K562 (cell line): ENCODE results near the gene SMU1. TPM values are rescaled to one million over a fixed set of nuclear protein-coding genes. Genes with fewer than 3 reads are reported as not detected.

Source experiments
- ATAC-seq: fragments of 200-7000 bp; cut with Tn5 transposase; 3 replicates; pipeline ENCODE4 v1.9.1; 2020; ENCODE audit warnings: moderate library complexity
- BruUV-seq: library from RNA; stranded (reverse); fragments of 400-500 nt; replicated peaks from 2 replicates; lab custom pipeline; 2021; lab: Mats Ljungman, UMichigan
- CTCF ChIA-PET: fragments of 300-600 bp; formaldehyde crosslinking; extraction: SDS; loops from one replicate; lab custom pipeline; 2021; ENCODE audit warnings: low intra/inter-chr PET ratio; lab: Yijun Ruan, JAX
- POLR2A ChIA-PET: fragments of 300-600, 350-650 bp; sonication (Branson Sonifier 250); formaldehyde crosslinking; extraction: SDS; loops from one replicate; lab custom pipeline; 2021; ENCODE audit warnings: antibody characterized with exemption, inconsistent platforms; lab: Yijun Ruan, JAX
- DNase-seq, 4 experiments: peaks; one replicate each; pipeline versions ENCODE4 v3.0.0 to v3.0.0-alpha.2; 2011 to 2018; ENCODE audit warnings: low spot score in 3 of 4, mixed read lengths in 3 of 4; ENCODE audit errors: extremely low read depth in 1 of 4
- FAIRE-seq: peaks from 2 replicates; lab custom pipeline; 2011; peaks lifted over from hg19 to GRCh38; lab: Jason Lieb, UNC
- H2AFZ ChIP-seq: 2 replicates; pipeline ENCODE4 v1.6.0; 2011; ENCODE audit warnings: low read depth, low read length, control low read depth, inconsistent platforms
- H3K27ac ChIP-seq: fragments of 200-600 bp; 3 replicates; pipeline ENCODE4 v1.8.0; 2011; ENCODE audit warnings: low read depth, mild to moderate bottlenecking, control low read depth, inconsistent platforms, low read length, moderate library complexity, mixed read lengths; ENCODE audit errors: extremely low read depth
- H3K27me3 ChIP-seq, 2 experiments: fragments of 300-600 bp in 1 of 2; 2 replicates in 1 of 2; 3 replicates in 1 of 2; pipeline versions ENCODE4 v1.6.0 to v1.8.0; 2011; ENCODE audit warnings: inconsistent platforms in 2 of 2, low read length in 2 of 2, mild to moderate bottlenecking in 1 of 2, mixed read lengths in 1 of 2, moderate library complexity in 1 of 2; ENCODE audit not compliant: control insufficient read depth in 2 of 2, insufficient read depth in 2 of 2
- H3K36me3 ChIP-seq: fragments of 300-600 bp; 3 replicates; pipeline ENCODE4 v1.8.0; 2011; ENCODE audit warnings: mild to moderate bottlenecking, low read length, inconsistent platforms; ENCODE audit not compliant: control insufficient read depth, insufficient read depth
- H3K4me1 ChIP-seq, 2 experiments: fragments of 200-600 bp in 1 of 2; replicated peaks in 1 of 2; 2 replicates in 1 of 2; 3 replicates in 1 of 2; pipeline versions ENCODE4 v1.5.1 to v1.8.0; 2011; ENCODE audit warnings: inconsistent platforms in 2 of 2, low read length in 2 of 2, mild to moderate bottlenecking in 1 of 2, mixed read lengths in 1 of 2, moderate library complexity in 1 of 2; ENCODE audit not compliant: control insufficient read depth in 2 of 2, insufficient read depth in 2 of 2
- H3K4me2 ChIP-seq: 2 replicates; pipeline ENCODE4 v1.6.1; 2011; ENCODE audit warnings: low read length, control low read depth, inconsistent platforms, mixed read lengths; ENCODE audit not compliant: insufficient read depth
- H3K4me3 ChIP-seq: fragments of 200-600 bp; sonication (generic), shearing (Covaris generic); 2 replicates; pipeline ENCODE4 v1.5.1; 2016; ENCODE audit warnings: control low read depth, inconsistent platforms
- H3K79me2 ChIP-seq: fragments of 200-600 bp; 3 replicates; pipeline ENCODE4 v1.8.0; 2011; ENCODE audit warnings: low read length, inconsistent platforms; ENCODE audit not compliant: control insufficient read depth, insufficient read depth
- H3K9ac ChIP-seq, 2 experiments: 2 replicates each; pipeline versions ENCODE4 v1.6.0 to v1.6.1; 2011; ENCODE audit warnings: low read depth in 2 of 2, low read length in 2 of 2, control low read depth in 1 of 2, inconsistent platforms in 1 of 2, mild to moderate bottlenecking in 1 of 2, mixed read lengths in 1 of 2; ENCODE audit not compliant: insufficient read depth in 1 of 2
- H3K9me1 ChIP-seq: one replicate; pipeline ENCODE4 v1.6.0; 2011; ENCODE audit warnings: inconsistent platforms, mild to moderate bottlenecking, low read length, moderate library complexity; ENCODE audit not compliant: control insufficient read depth, insufficient read depth
- H3K9me3 ChIP-seq: replicated peaks from 2 replicates; pipeline ENCODE4 v1.5.1; 2011; ENCODE audit warnings: low read depth, low read length, inconsistent platforms; ENCODE audit not compliant: control insufficient read depth, insufficient read depth
- H4K20me1 ChIP-seq: replicated peaks from 2 replicates; pipeline ENCODE4 v1.6.1; 2011; ENCODE audit warnings: low read length, inconsistent platforms, mixed read lengths; ENCODE audit not compliant: control insufficient read depth, insufficient read depth
- BDP1 ChIP-seq: IDR thresholded peaks from 3 replicates; pipeline ENCODE4 v1.6.1; 2011; ENCODE audit not compliant: insufficient read length, insufficient read depth
- CEBPB ChIP-seq: fragments of 450-650 bp; IDR thresholded peaks from 2 replicates; pipeline ENCODE4 v1.6.1; 2016; ENCODE audit warnings: missing genetic modification characterization, missing compliant biosample characterization
- GTF2E2 ChIP-seq: fragments of 200-800 bp; sonication (Bioruptor generic); IDR thresholded peaks from 2 replicates; pipeline ENCODE4 v1.6.1; 2016; ENCODE audit warnings: missing genetic modification characterization, missing compliant biosample characterization
- LCOR ChIP-seq: sonication (generic); formaldehyde crosslinking; IDR thresholded peaks from 2 replicates; pipeline ENCODE4 v1.8.0; 2022; ENCODE audit warnings: mild to moderate bottlenecking, missing genetic modification reagents
- NBN ChIP-seq: fragments of 450-650 bp; IDR thresholded peaks from 2 replicates; pipeline ENCODE4 v1.6.1; 2016; ENCODE audit warnings: low read depth, mild to moderate bottlenecking
- SIN3B ChIP-seq: fragments of 450-650 bp; IDR thresholded peaks from 2 replicates; pipeline ENCODE4 v1.6.1; 2017; ENCODE audit warnings: low read depth, mild to moderate bottlenecking, moderate library complexity
- STAT5A ChIP-seq: IDR thresholded peaks from 2 replicates; pipeline ENCODE4 v1.6.1; 2012; ENCODE audit warnings: low read length, inconsistent platforms, borderline replicate concordance
- TOE1 ChIP-seq, 2 experiments: fragments of 450-650 bp in 1 of 2; sonication (generic) in 1 of 2; formaldehyde crosslinking in 1 of 2; IDR thresholded peaks; 2 replicates each; pipeline versions ENCODE4 v1.7.1 to v1.8.0; 2016 to 2022; ENCODE audit warnings: borderline replicate concordance in 2 of 2, mild to moderate bottlenecking in 2 of 2, antibody characterized with exemption in 1 of 2, inconsistent platforms in 1 of 2, low read depth in 1 of 2, missing genetic modification reagents in 1 of 2, moderate library complexity in 1 of 2
- ZBTB7A ChIP-seq: IDR thresholded peaks from 2 replicates; pipeline ENCODE4 v1.6.1; 2011; ENCODE audit warnings: low read depth, mild to moderate bottlenecking, low read length, moderate library complexity, borderline replicate concordance; ENCODE audit not compliant: control insufficient read depth
- ZKSCAN1 ChIP-seq: fragments of 150-350 bp; IDR thresholded peaks from 2 replicates; pipeline ENCODE4 v1.6.1; 2016; ENCODE audit warnings: low read depth, low read length
- ZNF316 ChIP-seq: fragments of 450-650 bp; IDR thresholded peaks from 2 replicates; pipeline ENCODE4 v1.6.1; 2016
- WGBS: fragments of 100-300 bp; shearing (Covaris generic); methylation state at CpG from one replicate; pipeline ENCODE4 v1.1.6; 2016; ENCODE audit warnings: low coverage, mixed read lengths; ENCODE audit not compliant: insufficient coverage; ENCODE audit errors: missing lambda C conversion rate; 5-methylcytosine and 5-hydroxymethylcytosine counted together
- in situ Hi-C: fragments of 300-500 bp; cut with MboI; formaldehyde crosslinking; loops from 4 replicates; pipeline ENCODE4 v1.15.0; 2018; ENCODE audit warnings: inconsistent platforms, mixed read lengths
- intact Hi-C: fragments of 100-400 bp; cut with micrococcal nuclease; formaldehyde crosslinking; loops from 2 replicates; pipeline ENCODE4 v1.14.2; 2022
- polyA plus RNA-seq, 8 experiments: library from polyadenylated mRNA; depleted of rRNA in 4 of 8; stranded (reverse) in 5 of 8; unstranded in 3 of 8; fragments of >200 nt; fragmentation: Nextera tagmentation in 2 of 8; fragmentation: Illumina TruSeq in 1 of 8; extraction: Ambion mirVana in 2 of 8; extraction: Trizol in 1 of 8; gene quantifications; 2 replicates each; pipeline versions ENCODE4 v1.2.1 to v1.2.3, GENCODE V29; 2011 to 2014; ENCODE audit warnings: inconsistent platforms in 1 of 8, missing spikeins in 1 of 8
- total RNA-seq, 7 experiments: library from RNA; depleted of rRNA in 6 of 7; stranded (reverse); fragments of >200 nt in 6 of 7; fragmentation: Illumina TruSeq in 2 of 7; extraction: Trizol in 2 of 7; gene quantifications; 2 replicates each; pipeline versions ENCODE4 v1.2.1 to v1.2.3, GENCODE V29; 2011 to 2021; ENCODE audit warnings: low replicate concordance in 1 of 7
- TF ChIP-seq, protein P1 (sequence below), 3 experiments: fragments of 200-800 bp in 1 of 3; sonication (Bioruptor generic) in 1 of 3; sonication (generic) in 1 of 3; formaldehyde crosslinking in 1 of 3; IDR thresholded peaks; 2 replicates each; pipeline versions ENCODE4 v1.6.1 to v1.8.0; 2016 to 2022; ENCODE audit warnings: mild to moderate bottlenecking in 2 of 3, missing compliant biosample characterization in 2 of 3, missing genetic modification characterization in 2 of 3, missing genetic modification reagents in 1 of 3

The SMU1 gene
- total and polyA plus RNA-seq, 9 of the 15 experiments (the other 6 are each of a cell fraction or from before 2014, with no cell fraction given) = 13.2 to 33.4 (median 20.7) TPM

DNA sequence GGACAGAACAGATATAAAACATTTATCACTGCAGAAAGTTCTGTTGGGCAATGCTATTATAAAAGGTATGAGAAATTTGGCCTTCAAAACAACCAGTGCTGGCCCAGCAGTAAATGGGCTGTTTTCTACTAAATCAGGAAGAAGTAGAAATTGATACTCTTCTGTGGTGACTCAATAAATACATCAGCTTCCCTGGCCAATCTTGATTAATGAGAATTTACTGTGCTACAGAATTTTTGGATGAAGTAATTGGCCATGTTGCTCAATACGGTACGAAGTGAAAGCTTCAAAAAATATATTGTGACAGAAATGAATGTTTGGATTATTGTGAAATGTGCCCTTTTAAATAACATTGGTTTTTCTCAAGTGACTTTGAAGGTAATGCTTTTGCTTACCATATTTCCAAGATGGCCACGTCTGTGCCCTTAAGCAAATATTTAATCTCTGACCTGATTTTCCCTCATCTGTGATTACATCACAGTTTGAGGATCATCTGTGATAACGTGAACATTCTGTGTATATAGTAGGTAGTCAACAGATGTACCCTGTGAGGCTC lies 47.2 kb downstream of the SMU1 start:
- peaks cover 3 to 9% of the 10 kb centered on the region in 2 experiments; a peak in 4 of 5 replicates for H3K4me1 ChIP-seq
- CTCF ChIA-PET = no interaction called here
- 75% methylated on average over 4 of the region's 4 CpGs for WGBS
- no TSS peak for BruUV-seq
- POLR2A ChIA-PET = interaction anchor here (0.9 to 1.6 kb wide), 3 partner anchors 7 to 19 kb away, joined by 4 read pairs; no protein-coding TSS in a partner anchor
- H3K9me1 ChIP-seq = no peaks in the 10 kb centered on the region
- in situ Hi-C loops = no loop called here
- no peak overlapping the region for H3K27ac ChIP-seq
- no peaks in the 10 kb centered on the region for H3K9me3 ChIP-seq
- no peak overlapping the region for H3K4me3 ChIP-seq
- peaks cover 80% of the 10 kb centered on the region for H3K36me3 ChIP-seq
- no peaks in the 10 kb centered on the region for H3K27me3 ChIP-seq
- intact Hi-C loops = no loop called here
- no peak for FAIRE-seq
- TF ChIP-seq GTF2E2 (tag) = no peak
- TF ChIP-seq CEBPB (tag) = peak; percentile 38; the same call in 1 of the 2 replicates
- no peak for ATAC-seq
- H2AFZ ChIP-seq = no peak overlapping the region
- no peak overlapping the region for H3K4me2 ChIP-seq
- DNase-seq = no peak
- H3K9ac ChIP-seq = no peak overlapping the region
- peaks cover 12% of the 10 kb centered on the region; the same call in 1 of the 2 replicates for H4K20me1 ChIP-seq
- H3K79me2 ChIP-seq = peaks cover 89% of the 10 kb centered on the region

DNA sequence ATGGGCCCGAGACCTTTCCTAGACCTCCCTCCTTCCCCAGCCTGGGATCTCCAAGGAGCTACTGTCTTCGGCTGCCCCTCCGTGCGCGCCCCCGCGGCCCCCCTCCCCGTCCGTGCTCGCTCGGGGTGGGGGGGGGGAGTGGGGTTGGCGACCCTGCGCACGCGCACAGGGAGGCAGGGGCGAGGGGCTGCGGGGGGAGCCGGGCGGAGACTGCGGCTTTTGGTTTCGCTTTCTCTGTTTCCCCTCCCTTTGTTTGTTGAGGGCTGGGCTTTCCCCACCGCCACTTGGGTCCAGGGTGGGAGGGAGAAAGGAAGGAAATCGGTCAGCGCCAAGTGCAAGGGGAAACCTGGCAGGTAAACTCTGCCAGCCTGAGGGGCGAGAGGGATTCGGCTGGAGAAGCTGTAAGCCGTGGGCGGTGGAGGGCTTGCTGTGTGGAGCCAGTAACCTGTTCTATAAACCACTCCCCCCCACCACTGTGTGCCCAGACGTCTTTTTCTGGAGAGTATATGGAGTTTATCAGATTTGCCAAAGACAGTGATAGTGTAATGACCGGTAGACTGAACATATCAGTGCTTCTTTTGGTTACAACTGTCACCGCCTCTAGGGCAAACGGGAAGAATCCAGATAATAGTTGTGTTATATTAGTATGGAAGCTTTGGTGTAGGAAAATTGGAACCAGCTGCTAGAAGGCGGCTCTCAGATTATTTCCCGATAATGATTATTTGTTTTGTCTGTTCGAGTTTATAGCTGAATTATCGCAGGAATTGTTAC lies 50.7 kb downstream of the SMU1 start:
- intact Hi-C loops (loop anchor here (2.0 kb wide), 1 partner anchor 33 kb away; no protein-coding TSS in a partner anchor), in situ Hi-C loops (no loop called here)
- Histone ChIP-seq H3K27ac (peak overlapping the region; percentile 94), H3K9me3 (no peaks in the 10 kb centered on the region), H2AFZ (peak overlapping the region; percentile 75), H3K4me2 (peak overlapping the region; percentile 100), H3K4me3 (peak overlapping the region; percentile 97), H3K9me1 (no peaks in the 10 kb centered on the region), H3K4me1 (peaks cover 13 to 14% of the 10 kb centered on the region in 2 experiments; a peak in 4 of 5 replicates), H3K79me2 (peaks cover 98% of the 10 kb centered on the region), H3K36me3 (peaks cover 76% of the 10 kb centered on the region), H3K27me3 (no peaks in the 10 kb centered on the region), H4K20me1 (peaks cover 9% of the 10 kb centered on the region; the same call in 1 of the 2 replicates), H3K9ac (peak overlapping the region; percentile 96)
- ATAC-seq = peak; percentile 61
- FAIRE-seq = no peak
- CTCF ChIA-PET = no interaction called here
- no TSS peak for BruUV-seq
- POLR2A ChIA-PET = interaction anchor here (0.6 to 5.3 kb wide), 26 partner anchors 11 to 787 kb away, joined by 3 to 64 read pairs (median 4); partner anchors contain the start of genes B4GALT1 and SPINK4
- peak; percentile 51 to 71 (median 67) for DNase-seq
- WGBS = 1% methylated on average over 8 of the region's 36 CpGs
- no peak for TF ChIP-seq ZNF316
- 0 out of 2 replicates have a peak, but pooled peaks have one; percentile 7 for TF ChIP-seq SIN3B
- TF ChIP-seq, protein P1, sequence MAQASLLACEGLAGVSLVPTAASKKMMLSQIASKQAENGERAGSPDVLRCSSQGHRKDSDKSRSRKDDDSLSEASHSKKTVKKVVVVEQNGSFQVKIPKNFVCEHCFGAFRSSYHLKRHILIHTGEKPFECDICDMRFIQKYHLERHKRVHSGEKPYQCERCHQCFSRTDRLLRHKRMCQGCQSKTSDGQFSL (CRISPR knock-in tag; IDR thresholded peaks at IDR 0.05) = peak; percentile 79
- TF ChIP-seq, protein P1 (tag; IDR thresholded peaks at IDR 0.05) = peak in 1 of 2 experiments; percentile 64; a peak in 1 of 4 replicates
- TF ChIP-seq STAT5A = no peak
- no peak for TF ChIP-seq BDP1
- TF ChIP-seq ZKSCAN1 = no peak
- TF ChIP-seq LCOR (CRISPR knock-in tag) = peak; percentile 39; the same call in 1 of the 2 replicates
- 0 out of 2 replicates have a peak, but pooled peaks have one; percentile 16 for TF ChIP-seq NBN
- TF ChIP-seq ZBTB7A = peak; percentile 65; the same call in 1 of the 2 replicates
- TF ChIP-seq TOE1 (IDR thresholded peaks at IDR 0.05; ENCODE audit: borderline replicate concordance) = 0 out of 2 replicates have a peak, but pooled peaks have one; percentile 3
- TF ChIP-seq TOE1 (CRISPR knock-in tag; IDR thresholded peaks at IDR 0.05; ENCODE audit: borderline replicate concordance, low read depth) = no peak
